B cell (primary cell): ENCODE results near the gene POU2F2. TPM values are rescaled to one million over a fixed set of nuclear protein-coding genes. Genes with fewer than 3 reads are reported as not detected.

Experiments
- ATAC-seq: fragments of 200-7000 bp; cut with Tn5 transposase; one replicate; pipeline ENCODE4 v1.10.0; 2021; ENCODE audit warnings: low read depth, mild to moderate bottlenecking, moderate number of reproducible peaks, moderate library complexity
- CTCF ChIA-PET: fragments of 350-600 bp; sonication (Branson Sonifier 250); formaldehyde crosslinking; loops from one replicate; lab custom pipeline; 2021; ENCODE audit warnings: antibody characterized with exemption, inconsistent platforms; lab: Charles Lee
- POLR2A ChIA-PET: fragments of 350-600 bp; sonication (Branson Sonifier 250); formaldehyde crosslinking; loops from one replicate; lab custom pipeline; 2021; ENCODE audit warnings: antibody characterized with exemption; lab: Charles Lee
- DNase-seq: peaks from one replicate; pipeline ENCODE4 v3.0.0; 2013
- H2AFZ ChIP-seq: 2 replicates; pipeline ENCODE4 v1.6.1; 2012; ENCODE audit warnings: mild to moderate bottlenecking, low read depth, low read length; ENCODE audit not compliant: insufficient read depth, poor library complexity, severe bottlenecking
- H3K27ac ChIP-seq, 2 donors: 1 replicate in 1 of 2; 2 replicates in 1 of 2; pipeline ENCODE4 v1.5.1; 2012 to 2013; ENCODE audit warnings: low read length in 2 of 2, mild to moderate bottlenecking in 2 of 2, moderate library complexity in 1 of 2
- H3K27me3 ChIP-seq, 4 experiments: fragments of 200-600 bp in 1 of 4; sonication (generic) in 1 of 4; replicated peaks in 1 of 4; 1 replicate in 2 of 4; 2 replicates in 2 of 4; pipeline versions ENCODE4 v1.6.1 to v1.7.0; 2013 to 2016; ENCODE audit warnings: low read length in 3 of 4, mild to moderate bottlenecking in 2 of 4, mixed read lengths in 1 of 4, moderate library complexity in 1 of 4; ENCODE audit not compliant: insufficient read depth in 4 of 4, control insufficient read depth in 3 of 4; ENCODE audit errors: control extremely low read depth in 1 of 4
- H3K36me3 ChIP-seq, 2 experiments: replicated peaks in 1 of 2; 1 replicate in 1 of 2; 2 replicates in 1 of 2; pipeline versions ENCODE4 v1.6.1 to v1.7.1; 2013; ENCODE audit warnings: low read length in 1 of 2; ENCODE audit not compliant: insufficient read depth in 2 of 2, control insufficient read depth in 1 of 2; ENCODE audit errors: control extremely low read depth in 1 of 2, extremely low read depth in 1 of 2
- H3K4me1 ChIP-seq, 2 donors: fragments of 200-600 bp in 1 of 2; sonication (generic) in 1 of 2; 1 replicate in 1 of 2; 2 replicates in 1 of 2; pipeline versions ENCODE4 v1.5.1 to v1.6.1; 2013 to 2017; ENCODE audit warnings: low read length in 2 of 2; ENCODE audit not compliant: control insufficient read depth in 2 of 2, insufficient read depth in 2 of 2
- H3K4me2 ChIP-seq: replicated peaks from 2 replicates; pipeline ENCODE3; 2012; ENCODE audit warnings: mild to moderate bottlenecking, low read depth, low read length; ENCODE audit not compliant: poor library complexity, severe bottlenecking
- H3K4me3 ChIP-seq, 5 experiments: fragments of 200-600 bp in 1 of 5; sonication (generic) in 1 of 5; 1 replicate in 3 of 5; 2 replicates in 2 of 5; pipeline versions ENCODE4 v1.5.1 to v1.7.0; 2011 to 2016; ENCODE audit warnings: low read length in 4 of 5, mild to moderate bottlenecking in 4 of 5, low read depth in 2 of 5, control low read depth in 1 of 5, moderate library complexity in 1 of 5; ENCODE audit not compliant: insufficient read depth in 1 of 5; ENCODE audit errors: control extremely low read depth in 1 of 5, extremely low read depth in 1 of 5
- H3K79me2 ChIP-seq: fragments of 200-600 bp; sonication (generic); one replicate; pipeline ENCODE4 v1.6.0; 2016; ENCODE audit warnings: low read length; ENCODE audit not compliant: control insufficient read depth, insufficient read depth
- H3K9ac ChIP-seq: fragments of 200-600 bp; sonication (generic); 2 replicates; pipeline ENCODE4 v1.6.1; 2017; ENCODE audit warnings: mild to moderate bottlenecking, low read length, moderate library complexity
- H3K9me3 ChIP-seq, 3 donors: one replicate each; pipeline versions ENCODE4 v1.6.1 to v1.7.1; 2013; ENCODE audit warnings: low read length in 2 of 3; ENCODE audit not compliant: control insufficient read depth in 2 of 3, insufficient read depth in 1 of 3; ENCODE audit errors: control extremely low read depth in 1 of 3
- H4K20me1 ChIP-seq: 2 replicates; pipeline ENCODE4 v1.6.0; 2012; ENCODE audit warnings: mild to moderate bottlenecking, low read length; ENCODE audit not compliant: insufficient read depth, control insufficient read depth, poor library complexity, severe bottlenecking
- H3K27ac Mint-ChIP-seq: one replicate; pipeline ENCODE4 v1.8.0; 2021; ENCODE audit warnings: mixed read lengths
- H3K27me3 Mint-ChIP-seq: one replicate; pipeline ENCODE4 v1.8.0; 2021; ENCODE audit warnings: mixed read lengths
- H3K4me1 Mint-ChIP-seq: one replicate; pipeline ENCODE4 v1.8.0; 2021; ENCODE audit warnings: mixed read lengths
- H3K4me3 Mint-ChIP-seq: one replicate; pipeline ENCODE4 v1.8.0; 2021; ENCODE audit warnings: mixed read lengths
- H3K9me3 Mint-ChIP-seq: one replicate; pipeline ENCODE4 v1.8.0; 2022; ENCODE audit warnings: mixed read lengths; ENCODE audit not compliant: insufficient read depth
- CTCF ChIP-seq: fragments of 200-600 bp; IDR thresholded peaks from one replicate; pipeline ENCODE4 v1.8.0; 2022; ENCODE audit warnings: antibody characterized with exemption, mild to moderate bottlenecking
- EZH2 ChIP-seq: IDR thresholded peaks from 2 replicates; pipeline ENCODE4 v1.6.1; 2012; ENCODE audit warnings: borderline replicate concordance, low read depth, mild to moderate bottlenecking, moderate library complexity, low read length; ENCODE audit not compliant: insufficient read depth, poor library complexity, severe bottlenecking
- WGBS: methylation state at CpG from one replicate; pipeline ENCODE4 v1.1.5; 2013; ENCODE audit warnings: missing lambda C conversion rate; ENCODE audit not compliant: insufficient coverage; 5-methylcytosine and 5-hydroxymethylcytosine counted together
- intact Hi-C: fragments of 100-400 bp; cut with micrococcal nuclease; formaldehyde crosslinking; loops from one replicate; pipeline ENCODE4 v1.10.0; 2022
- polyA plus RNA-seq: library from polyadenylated mRNA; depleted of rRNA; stranded (reverse); fragments of >200 nt; gene quantifications from 2 replicates; pipeline ENCODE4 v1.2.3, GENCODE V29; 2012
- total RNA-seq, 2 donors: library from RNA; stranded (reverse); fragments of 120-200 nt in 1 of 2; gene quantifications; 1 replicate in 1 of 2; 2 replicates in 1 of 2; pipeline versions ENCODE4 v1.2.3 to v1.2.4, GENCODE V29; 2013 to 2022

POU2F2 gene
- total and polyA plus RNA-seq, 2 donors (not counting 1 experiment from before 2014, with no cell fraction given) = 152 to 170 TPM

- H3K9ac ChIP-seq = no peak overlapping the region
- no peak overlapping the region for H3K27ac ChIP-seq
- no peak overlapping the region for H3K4me3 ChIP-seq
- no peak overlapping the region for H3K4me2 ChIP-seq
- ATAC-seq = no peak
- H3K4me1 ChIP-seq = no peaks in the 10 kb centered on the region
- H3K27ac Mint-ChIP-seq = no peak overlapping the region
- H3K9me3 Mint-ChIP-seq = no peaks in the 10 kb centered on the region
- H3K4me3 Mint-ChIP-seq = no peak overlapping the region
- H3K27me3 Mint-ChIP-seq = peaks cover 4% of the 10 kb centered on the region
- H3K27me3 ChIP-seq = no peaks in the 10 kb centered on the region
- no peaks in the 10 kb centered on the region for H3K4me1 Mint-ChIP-seq
- no peak for DNase-seq
- no peak overlapping the region for H2AFZ ChIP-seq
- H4K20me1 ChIP-seq = no peaks in the 10 kb centered on the region
- TF ChIP-seq CTCF = no peak
- TF ChIP-seq EZH2 = no peak
- H3K79me2 ChIP-seq = no peaks in the 10 kb centered on the region
- no peaks in the 10 kb centered on the region for H3K9me3 ChIP-seq
- WGBS = 68% methylated on average over 2 of the region's 7 CpGs
- intact Hi-C loops = no loop called here
- POLR2A ChIA-PET = no interaction called here
- CTCF ChIA-PET = no interaction called here
- H3K36me3 ChIP-seq = no peaks in the 10 kb centered on the region
Measured at GRCh38 chr19:42057846-42058245, 74.4 kb downstream of the POU2F2 start.

GRCh38 chr19:42054205-42054604 lies 78.0 kb downstream of the POU2F2 start:
- H3K27me3 Mint-ChIP-seq = peaks cover 4% of the 10 kb centered on the region
- CTCF ChIA-PET = no interaction called here
- no peaks in the 10 kb centered on the region for H3K4me1 ChIP-seq
- H3K4me3 Mint-ChIP-seq = no peak overlapping the region
- WGBS = 95% methylated on average over 12 of the region's 18 CpGs
- H3K4me3 ChIP-seq = no peak overlapping the region
- H4K20me1 ChIP-seq = no peaks in the 10 kb centered on the region
- H2AFZ ChIP-seq = no peak overlapping the region
- H3K9ac ChIP-seq = no peak overlapping the region
- no peaks in the 10 kb centered on the region for H3K9me3 ChIP-seq
- no peaks in the 10 kb centered on the region for H3K79me2 ChIP-seq
- no peak for ATAC-seq
- no peaks in the 10 kb centered on the region for H3K9me3 Mint-ChIP-seq
- intact Hi-C loops = no loop called here
- peaks cover 3% of the 10 kb centered on the region for H3K4me1 Mint-ChIP-seq
- no peak overlapping the region for H3K4me2 ChIP-seq
- TF ChIP-seq CTCF = no peak
- TF ChIP-seq EZH2 = no peak
- no peak for DNase-seq
- H3K27me3 ChIP-seq = no peaks in the 10 kb centered on the region
- H3K36me3 ChIP-seq = no peaks in the 10 kb centered on the region
- H3K27ac ChIP-seq = no peak overlapping the region
- H3K27ac Mint-ChIP-seq = no peak overlapping the region
- POLR2A ChIA-PET = no interaction called here
